K562 (cell line): Measurements from ENCODE around the gene CCNC. TPM values are rescaled to one million over a fixed set of nuclear protein-coding genes. Genes with fewer than 3 reads are reported as not detected.

Experiments
- E4F1 ChIP-seq: fragments of 250-450 bp; sonication (Bioruptor Pico); IDR thresholded peaks from 2 replicates; pipeline ENCODE4 v1.5.0; 2021; ENCODE audit warnings: mild to moderate bottlenecking, borderline replicate concordance
- GATA2 ChIP-seq: sonication (generic); formaldehyde crosslinking; IDR thresholded peaks from 2 replicates; pipeline ENCODE4 v1.4.0; 2020; ENCODE audit warnings: mild to moderate bottlenecking, missing genetic modification reagents
- IFI16 ChIP-seq: fragments of 250-450 bp; sonication (Bioruptor Pico); IDR thresholded peaks from 2 replicates; pipeline ENCODE4 v2.1.2; 2022; ENCODE audit warnings: mild to moderate bottlenecking, inconsistent platforms
- ILK ChIP-seq: fragments of 450-650 bp; IDR thresholded peaks from 2 replicates; pipeline ENCODE4 v1.6.1; 2016; ENCODE audit warnings: missing genetic modification characterization, low read depth, mild to moderate bottlenecking, missing compliant biosample characterization, moderate library complexity, borderline replicate concordance
- KLF16 ChIP-seq: IDR thresholded peaks from 2 replicates; pipeline ENCODE4 v1.6.1; 2016; ENCODE audit warnings: antibody characterized with exemption
- NR0B1 ChIP-seq: fragments of 450-650 bp; IDR thresholded peaks from one replicate; pipeline ENCODE4 v1.6.1; 2018; ENCODE audit warnings: mild to moderate bottlenecking, moderate library complexity; ENCODE audit not compliant: partially characterized antibody
- NUFIP1 ChIP-seq: fragments of 450-650 bp; IDR thresholded peaks from 2 replicates; pipeline ENCODE4 v1.6.1; 2018; ENCODE audit not compliant: partially characterized antibody
- POLR2A ChIP-seq: fragments of 450-650 bp; conservative IDR thresholded peaks from 2 replicates; pipeline ENCODE4 v1.6.1; 2016
- SMARCA5 ChIP-seq: fragments of 450-650 bp; IDR thresholded peaks from 2 replicates; pipeline ENCODE4 v1.6.1; 2016
- ZBTB2 ChIP-seq: fragments of 450-650 bp; IDR thresholded peaks from 2 replicates; pipeline ENCODE4 v1.6.1; 2016; ENCODE audit warnings: antibody characterized with exemption
- ZBTB40 ChIP-seq, 2 experiments: fragments of 450-650 bp in 1 of 2; sonication (generic) in 1 of 2; formaldehyde crosslinking in 1 of 2; IDR thresholded peaks; 2 replicates each; pipeline versions ENCODE4 v1.7.1 to v1.9.0; 2016 to 2022; ENCODE audit warnings: inconsistent platforms in 1 of 2, mild to moderate bottlenecking in 1 of 2, missing genetic modification reagents in 1 of 2
- ZFX ChIP-seq: sonication (generic); formaldehyde crosslinking; IDR thresholded peaks from 2 replicates; pipeline ENCODE4 v1.8.0; 2022; ENCODE audit warnings: mild to moderate bottlenecking, missing genetic modification reagents, moderate library complexity
- ZNF507 ChIP-seq: conservative IDR thresholded peaks from 2 replicates; pipeline ENCODE4 v1.6.1; 2017; ENCODE audit warnings: missing genetic modification characterization, missing compliant biosample characterization
- polyA plus RNA-seq, 8 experiments: library from polyadenylated mRNA; depleted of rRNA in 4 of 8; stranded (reverse) in 5 of 8; unstranded in 3 of 8; fragments of >200 nt; fragmentation: Nextera tagmentation in 2 of 8; fragmentation: Illumina TruSeq in 1 of 8; extraction: Ambion mirVana in 2 of 8; extraction: Trizol in 1 of 8; gene quantifications; 2 replicates each; pipeline versions ENCODE4 v1.2.1 to v1.2.3, GENCODE V29; 2011 to 2014; ENCODE audit warnings: inconsistent platforms in 1 of 8, missing spikeins in 1 of 8
- total RNA-seq, 7 experiments: library from RNA; depleted of rRNA in 6 of 7; stranded (reverse); fragments of >200 nt in 6 of 7; fragmentation: Illumina TruSeq in 2 of 7; extraction: Trizol in 2 of 7; gene quantifications; 2 replicates each; pipeline versions ENCODE4 v1.2.1 to v1.2.3, GENCODE V29; 2011 to 2021; ENCODE audit warnings: low replicate concordance in 1 of 7

The CCNC gene
- total and polyA plus RNA-seq, 9 of the 15 experiments (the other 6 are each of a cell fraction or from before 2014, with no cell fraction given): 68.7 to 177 (median 99.6) TPM

- TF ChIP-seq NR0B1 (no peak), E4F1 (CRISPR knock-in tag) (no peak), NUFIP1 (no peak), ZBTB2 (no peak; the same call in 1 of the 2 replicates), SMARCA5 (no peak), KLF16 (no peak), IFI16 (CRISPR knock-in tag) (no peak), ZBTB40 (IDR thresholded peaks at IDR 0.05) (peak; percentile 97), ZBTB40 (CRISPR knock-in tag; IDR thresholded peaks at IDR 0.05) (no peak), POLR2A (peak; percentile 93), GATA2 (CRISPR knock-in tag) (0 out of 2 replicates have a peak, but pooled peaks have one; percentile 9), ZFX (CRISPR knock-in tag) (peak; percentile 95), ILK (no peak), ZNF507 (tag) (no peak)
Measured at GRCh38 chr6:99568103-99568933, at the start of gene CCNC (continued).
